CD4-positive, alpha-beta memory T cell (primary cell): ENCODE data around the gene PLD1. TPM values are rescaled to one million over a fixed set of nuclear protein-coding genes. Genes with fewer than 3 reads are reported as not detected.

ENCODE experiments used
- CTCF ChIA-PET: fragments of 350-600 bp; sonication (Branson Sonifier 250); formaldehyde crosslinking; loops from one replicate; lab custom pipeline; 2021; ENCODE audit warnings: inconsistent platforms; ENCODE audit not compliant: partially characterized antibody; lab: Charles Lee
- POLR2A ChIA-PET: fragments of 350-600 bp; sonication (Branson Sonifier 250); formaldehyde crosslinking; loops from one replicate; lab custom pipeline; 2021; ENCODE audit not compliant: partially characterized antibody; lab: Charles Lee
- DNase-seq, 5 donors: peaks; one replicate each; pipeline versions ENCODE4 v3.0.0 to v3.0.0-alpha.2; 2020 to 2022; ENCODE audit warnings: mixed read lengths in 1 of 5
- H3K27ac ChIP-seq: one replicate; pipeline ENCODE4 v1.7.0; 2013; ENCODE audit warnings: low read depth, low read length
- H3K27me3 ChIP-seq: 2 replicates; pipeline ENCODE4 v1.7.0; 2013; ENCODE audit warnings: mild to moderate bottlenecking, low read length, moderate library complexity; ENCODE audit not compliant: insufficient read depth
- H3K36me3 ChIP-seq: 2 replicates; pipeline ENCODE4 v1.7.0; 2013; ENCODE audit warnings: mild to moderate bottlenecking, low read length, moderate library complexity; ENCODE audit not compliant: insufficient read depth
- H3K4me1 ChIP-seq: 2 replicates; pipeline ENCODE4 v1.7.0; 2013; ENCODE audit warnings: mild to moderate bottlenecking, low read length, moderate library complexity; ENCODE audit not compliant: insufficient read depth
- H3K4me3 ChIP-seq, 2 donors: one replicate each; pipeline ENCODE4 v1.7.0; 2013; ENCODE audit warnings: low read length in 2 of 2, mild to moderate bottlenecking in 1 of 2
- H3K9me3 ChIP-seq, 2 donors: one replicate each; pipeline ENCODE4 v1.7.0; 2013; ENCODE audit warnings: low read length in 2 of 2, control low read depth in 1 of 2; ENCODE audit not compliant: control insufficient read depth in 1 of 2
- H3K27ac Mint-ChIP-seq, 7 donors: one replicate each; pipeline ENCODE4 v1.8.0; 2020 to 2021; ENCODE audit warnings: mixed read lengths in 7 of 7, mild to moderate bottlenecking in 6 of 7, inconsistent platforms in 3 of 7, moderate library complexity in 3 of 7
- H3K27me3 Mint-ChIP-seq, 2 donors: one replicate each; pipeline ENCODE4 v1.8.0; 2020 to 2021; ENCODE audit warnings: mixed read lengths in 2 of 2
- H3K36me3 Mint-ChIP-seq, 2 donors: one replicate each; pipeline ENCODE4 v1.8.0; 2020 to 2021; ENCODE audit warnings: mixed read lengths in 2 of 2, inconsistent platforms in 1 of 2, mild to moderate bottlenecking in 1 of 2
- H3K4me1 Mint-ChIP-seq, 4 donors: one replicate each; pipeline ENCODE4 v1.8.0; 2020 to 2021; ENCODE audit warnings: mixed read lengths in 4 of 4, mild to moderate bottlenecking in 1 of 4
- H3K4me3 Mint-ChIP-seq, 8 donors: one replicate each; pipeline ENCODE4 v1.8.0; 2020 to 2021; ENCODE audit warnings: mixed read lengths in 8 of 8, mild to moderate bottlenecking in 7 of 8, moderate library complexity in 6 of 8, inconsistent platforms in 3 of 8
- H3K9me3 Mint-ChIP-seq, 8 donors: one replicate each; pipeline ENCODE4 v1.8.0; 2020 to 2021; ENCODE audit warnings: mixed read lengths in 8 of 8, mild to moderate bottlenecking in 5 of 8, inconsistent platforms in 3 of 8, moderate library complexity in 1 of 8
- intact Hi-C: fragments of 100-400 bp; cut with micrococcal nuclease; formaldehyde crosslinking; loops from one replicate; pipeline ENCODE4 v1.15.1; 2023
- polyA plus RNA-seq, 2 donors: library from polyadenylated mRNA; unstranded; fragments of 300-500 nt; fragmentation: Illumina TruSeq; gene quantifications; one replicate each; pipeline ENCODE4 v1.2.3, GENCODE V29; 2021
- total RNA-seq, 2 experiments: library from RNA; stranded (reverse); gene quantifications; one replicate each; pipeline ENCODE4 v1.2.3, GENCODE V29; 2021

PLD1 gene
- total and polyA plus RNA-seq, 4 experiments from 2014 or later, result 1.2 to 2.0 (median 1.3) TPM; not detected in 1

GRCh38 chr3:171711461-171712170, 98.7 kb downstream of the PLD1 start:
- Histone ChIP-seq H3K36me3 (no peaks in the 10 kb centered on the region), H3K4me1 (no peaks in the 10 kb centered on the region), H3K27me3 (no peaks in the 10 kb centered on the region), H3K27ac (no peak overlapping the region), H3K9me3 (no peaks in the 10 kb centered on the region), H3K4me3 (no peak overlapping the region)
- Mint-ChIP-seq H3K27me3 (no peaks in the 10 kb centered on the region), H3K4me1 (no peaks in the 10 kb centered on the region), H3K9me3 (peaks cover 0 to 14% (median 8%) of the 10 kb centered on the region in 8 donors), H3K4me3 (no peak overlapping the region), H3K27ac (no peak overlapping the region), H3K36me3 (no peaks in the 10 kb centered on the region)
- no peak for DNase-seq
- POLR2A ChIA-PET, result no interaction called here
- intact Hi-C loops, result no loop called here
- CTCF ChIA-PET, result no interaction called here

GRCh38 chr3:171710359-171710758, 99.9 kb downstream of the PLD1 start:
- ChIA-PET CTCF (no interaction called here), POLR2A (interaction anchor here (0.6 kb wide), 1 partner anchor 419 kb away, joined by 3 read pairs; no protein-coding TSS in a partner anchor)
- Histone ChIP-seq H3K9me3 (no peaks in the 10 kb centered on the region), H3K4me3 (no peak overlapping the region), H3K27ac (no peak overlapping the region), H3K4me1 (no peaks in the 10 kb centered on the region), H3K36me3 (no peaks in the 10 kb centered on the region), H3K27me3 (no peaks in the 10 kb centered on the region)
- Mint-ChIP-seq H3K4me1 (no peaks in the 10 kb centered on the region), H3K27me3 (no peaks in the 10 kb centered on the region), H3K9me3 (peaks cover 0 to 5% (median 4%) of the 10 kb centered on the region in 8 donors), H3K27ac (no peak overlapping the region), H3K36me3 (no peaks in the 10 kb centered on the region), H3K4me3 (no peak overlapping the region)
- intact Hi-C loops, result no loop called here
- no peak for DNase-seq

- Histone ChIP-seq H3K36me3 (no peaks in the 10 kb centered on the region), H3K4me3 (no peak overlapping the region), H3K4me1 (no peaks in the 10 kb centered on the region), H3K9me3 (no peaks in the 10 kb centered on the region), H3K27me3 (no peaks in the 10 kb centered on the region), H3K27ac (no peak overlapping the region)
- H3K4me1 Mint-ChIP-seq, result no peaks in the 10 kb centered on the region
- peaks cover 0 to 7% (median 4%) of the 10 kb centered on the region in 8 donors for H3K9me3 Mint-ChIP-seq
- H3K4me3 Mint-ChIP-seq, result no peak overlapping the region
- no peak overlapping the region for H3K27ac Mint-ChIP-seq
- DNase-seq, result no peak
- H3K27me3 Mint-ChIP-seq, result peaks cover 4 to 7% of the 10 kb centered on the region in 2 donors
- intact Hi-C loops, result loop anchor here (10.0 kb wide), 1 partner anchor 130 kb away; no protein-coding TSS in a partner anchor
- CTCF ChIA-PET, result interaction anchor here (0.6 to 1.9 kb wide), 2 partner anchors 25 to 124 kb away, joined by 3 to 7 read pairs; no protein-coding TSS in a partner anchor
- POLR2A ChIA-PET, result no interaction called here
- H3K36me3 Mint-ChIP-seq, result no peaks in the 10 kb centered on the region
Observed at GRCh38 chr3:171704814-171705213, 105.5 kb downstream of the PLD1 start.

- Mint-ChIP-seq H3K4me3 (no peak overlapping the region), H3K36me3 (no peaks in the 10 kb centered on the region), H3K27me3 (peaks cover 7% of the 10 kb centered on the region in 2 donors), H3K4me1 (no peaks in the 10 kb centered on the region), H3K27ac (no peak overlapping the region), H3K9me3 (peaks cover 0 to 7% (median 4%) of the 10 kb centered on the region in 8 donors)
- peak in 4 of 5 donors; percentile 3 to 7 (median 5) for DNase-seq
- Histone ChIP-seq H3K27ac (no peak overlapping the region), H3K9me3 (no peaks in the 10 kb centered on the region), H3K4me3 (no peak overlapping the region), H3K36me3 (no peaks in the 10 kb centered on the region), H3K4me1 (no peaks in the 10 kb centered on the region), H3K27me3 (no peaks in the 10 kb centered on the region)
- ChIA-PET POLR2A (no interaction called here), CTCF (interaction anchor here (0.8 to 1.9 kb wide), 4 partner anchors 68 to 638 kb away, joined by 3 to 7 read pairs (median 4); no protein-coding TSS in a partner anchor)
- intact Hi-C loops, result loop anchor here (10.0 kb wide), 1 partner anchor 131 kb away; no protein-coding TSS in a partner anchor
Observed at GRCh38 chr3:171704002-171704401, 106.3 kb downstream of the PLD1 start.

GRCh38 chr3:171703144-171703543, 107.1 kb downstream of the PLD1 start:
- intact Hi-C loops, result loop anchor here (10.0 kb wide), 1 partner anchor 132 kb away; no protein-coding TSS in a partner anchor

GRCh38 chr3:171700653-171701052, 109.6 kb downstream of the PLD1 start:
- H3K4me3 ChIP-seq, result no peak overlapping the region
- intact Hi-C loops, result loop anchor here (10.0 kb wide), 1 partner anchor 134 kb away; no protein-coding TSS in a partner anchor
- H3K4me1 Mint-ChIP-seq, result no peaks in the 10 kb centered on the region
- H3K27me3 ChIP-seq, result no peaks in the 10 kb centered on the region
- no peaks in the 10 kb centered on the region for H3K9me3 ChIP-seq
- H3K9me3 Mint-ChIP-seq, result peaks cover 0 to 7% (median 4%) of the 10 kb centered on the region in 8 donors
- CTCF ChIA-PET, result no interaction called here
- H3K27ac ChIP-seq, result no peak overlapping the region
- no peak overlapping the region for H3K27ac Mint-ChIP-seq
- POLR2A ChIA-PET, result no interaction called here
- H3K4me1 ChIP-seq, result no peaks in the 10 kb centered on the region
- no peak for DNase-seq
- H3K27me3 Mint-ChIP-seq, result peaks cover 12 to 13% of the 10 kb centered on the region in 2 donors
- H3K4me3 Mint-ChIP-seq, result no peak overlapping the region
- H3K36me3 ChIP-seq, result no peaks in the 10 kb centered on the region
- peaks cover 0 to 4% of the 10 kb centered on the region in 2 donors for H3K36me3 Mint-ChIP-seq

More at GRCh38 chr3:171703144-171703543, 107.1 kb downstream of the PLD1 start:
- Histone ChIP-seq H3K9me3 (no peaks in the 10 kb centered on the region), H3K4me3 (no peak overlapping the region), H3K27me3 (no peaks in the 10 kb centered on the region), H3K27ac (no peak overlapping the region), H3K4me1 (no peaks in the 10 kb centered on the region), H3K36me3 (no peaks in the 10 kb centered on the region)
- Mint-ChIP-seq H3K27ac (no peak overlapping the region), H3K27me3 (peaks cover 7% of the 10 kb centered on the region in 2 donors), H3K4me3 (no peak overlapping the region), H3K9me3 (peaks cover 0 to 7% (median 4%) of the 10 kb centered on the region in 8 donors), H3K36me3 (no peaks in the 10 kb centered on the region), H3K4me1 (no peaks in the 10 kb centered on the region)
- ChIA-PET CTCF (interaction anchor here (0.8 to 1.9 kb wide), 5 partner anchors 42 to 639 kb away, joined by 3 to 7 read pairs (median 3); no protein-coding TSS in a partner anchor), POLR2A (no interaction called here)
- no peak for DNase-seq

- Histone ChIP-seq H3K9me3 (no peaks in the 10 kb centered on the region), H3K27ac (no peak overlapping the region), H3K27me3 (no peaks in the 10 kb centered on the region), H3K36me3 (no peaks in the 10 kb centered on the region), H3K4me1 (no peaks in the 10 kb centered on the region), H3K4me3 (no peak overlapping the region)
- Mint-ChIP-seq H3K36me3 (peaks cover 0 to 4% of the 10 kb centered on the region in 2 donors), H3K27me3 (peaks cover 12 to 13% of the 10 kb centered on the region in 2 donors), H3K4me1 (no peaks in the 10 kb centered on the region), H3K4me3 (no peak overlapping the region), H3K27ac (no peak overlapping the region), H3K9me3 (peaks cover 0 to 7% (median 4%) of the 10 kb centered on the region in 8 donors)
- ChIA-PET POLR2A (no interaction called here), CTCF (no interaction called here)
- DNase-seq, result no peak
- intact Hi-C loops, result loop anchor here (10.0 kb wide), 1 partner anchor 135 kb away; no protein-coding TSS in a partner anchor
Observed at GRCh38 chr3:171700157-171700556, 110.1 kb downstream of the PLD1 start.
